H9 (cell line): Measurements from ENCODE around the gene STK11. TPM values are rescaled to one million over a fixed set of nuclear protein-coding genes. Genes with fewer than 3 reads are reported as not detected.

ENCODE experiments used
- DNase-seq: peaks from one replicate; pipeline ENCODE4 v3.0.0-alpha.2; 2017
- H2AFZ ChIP-seq: one replicate; pipeline ENCODE4 v1.6.1; 2013; ENCODE audit warnings: mild to moderate bottlenecking, low read length, control low read depth, moderate library complexity
- H2AK5ac ChIP-seq: 2 replicates; pipeline ENCODE4 v1.6.1; 2013; ENCODE audit warnings: low read length, control low read depth, mixed read lengths; ENCODE audit not compliant: insufficient read length
- H2BK120ac ChIP-seq: one replicate; pipeline ENCODE4 v1.6.1; 2013; ENCODE audit warnings: low read depth, mild to moderate bottlenecking, low read length, control low read depth, inconsistent platforms; ENCODE audit not compliant: poor library complexity, severe bottlenecking
- H2BK12ac ChIP-seq: 2 replicates; pipeline ENCODE4 v1.6.1; 2013; ENCODE audit warnings: low read length, control low read depth, mixed read lengths, low read depth; ENCODE audit not compliant: insufficient read length
- H2BK15ac ChIP-seq: 2 replicates; pipeline ENCODE4 v1.6.1; 2013; ENCODE audit warnings: low read depth, low read length, control low read depth
- H2BK20ac ChIP-seq: one replicate; pipeline ENCODE4 v1.6.1; 2013; ENCODE audit warnings: low read depth, mild to moderate bottlenecking, low read length, control low read depth, inconsistent platforms; ENCODE audit not compliant: poor library complexity, severe bottlenecking
- H2BK5ac ChIP-seq: 2 replicates; pipeline ENCODE4 v1.6.1; 2013; ENCODE audit warnings: low read length, control low read depth, mixed read lengths; ENCODE audit not compliant: insufficient read length
- H3K14ac ChIP-seq: 2 replicates; pipeline ENCODE4 v1.6.1; 2013; ENCODE audit warnings: low read length, control low read depth; ENCODE audit not compliant: insufficient read depth
- H3K18ac ChIP-seq: 2 replicates; pipeline ENCODE4 v1.6.1; 2013; ENCODE audit warnings: low read depth, mild to moderate bottlenecking, mixed read lengths, low read length, control low read depth; ENCODE audit not compliant: insufficient read length
- H3K23ac ChIP-seq: 2 replicates; pipeline ENCODE4 v1.6.1; 2013; ENCODE audit warnings: low read length, control low read depth, mixed read lengths, low read depth; ENCODE audit not compliant: insufficient read length
- H3K23me2 ChIP-seq: 2 replicates; pipeline ENCODE4 v1.6.1; 2013; ENCODE audit warnings: low read depth, mild to moderate bottlenecking, mixed read lengths, low read length, control low read depth; ENCODE audit not compliant: insufficient read length, poor library complexity, severe bottlenecking
- H3K27ac ChIP-seq: 2 replicates; pipeline ENCODE4 v1.5.1; 2013; ENCODE audit warnings: low read length, control low read depth, mixed read lengths, low read depth; ENCODE audit not compliant: insufficient read length
- H3K27me3 ChIP-seq: 2 replicates; pipeline ENCODE4 v1.6.1; 2013; ENCODE audit warnings: low read length, control low read depth, inconsistent platforms; ENCODE audit not compliant: insufficient read depth
- H3K4ac ChIP-seq: 2 replicates; pipeline ENCODE4 v1.6.1; 2013; ENCODE audit warnings: low read depth, mild to moderate bottlenecking, control low read depth, inconsistent platforms, low read length, moderate library complexity
- H3K4me1 ChIP-seq: 2 replicates; pipeline ENCODE4 v1.6.1; 2013; ENCODE audit warnings: low read length, control low read depth, inconsistent platforms; ENCODE audit not compliant: insufficient read depth
- H3K4me2 ChIP-seq: 2 replicates; pipeline ENCODE4 v1.6.1; 2013; ENCODE audit warnings: low read length, control low read depth, mixed read lengths; ENCODE audit not compliant: insufficient read length, insufficient read depth
- H3K56ac ChIP-seq: 2 replicates; pipeline ENCODE4 v1.6.1; 2013; ENCODE audit warnings: low read depth, mild to moderate bottlenecking, mixed read lengths, low read length, control low read depth; ENCODE audit not compliant: insufficient read length
- H3K79me1 ChIP-seq: 2 replicates; pipeline ENCODE4 v1.6.1; 2013; ENCODE audit warnings: low read depth, mild to moderate bottlenecking, moderate library complexity, low read length, control low read depth, inconsistent platforms; ENCODE audit not compliant: insufficient read depth, poor library complexity, severe bottlenecking
- H3K79me2 ChIP-seq: 2 replicates; pipeline ENCODE4 v1.6.1; 2013; ENCODE audit warnings: low read length, control low read depth, inconsistent platforms; ENCODE audit not compliant: insufficient read depth
- H3K9ac ChIP-seq: 2 replicates; pipeline ENCODE4 v1.6.1; 2013; ENCODE audit warnings: low read length, control low read depth, mixed read lengths; ENCODE audit not compliant: insufficient read length; ENCODE audit errors: extremely low read depth
- H3K9me3 ChIP-seq: one replicate; pipeline ENCODE4 v1.6.1; 2013; ENCODE audit warnings: low read depth, low read length, inconsistent platforms; ENCODE audit not compliant: control insufficient read depth
- H3T11ph ChIP-seq: one replicate; pipeline ENCODE4 v1.6.1; 2013; ENCODE audit warnings: mild to moderate bottlenecking, low read length, control low read depth, inconsistent platforms
- H4K20me1 ChIP-seq: one replicate; pipeline ENCODE4 v1.6.1; 2013; ENCODE audit not compliant: control insufficient read depth, insufficient read length, insufficient read depth
- H4K5ac ChIP-seq: 2 replicates; pipeline ENCODE4 v1.6.1; 2013; ENCODE audit warnings: low read depth, mild to moderate bottlenecking, mixed read lengths, low read length, control low read depth; ENCODE audit not compliant: insufficient read length
- H4K8ac ChIP-seq: replicated peaks from 2 replicates; pipeline ENCODE4 v1.6.1; 2013; ENCODE audit warnings: low read length, control low read depth, mixed read lengths, low read depth; ENCODE audit not compliant: insufficient read length
- H4K91ac ChIP-seq: 2 replicates; pipeline ENCODE4 v1.6.1; 2013; ENCODE audit warnings: low read depth, mild to moderate bottlenecking, moderate library complexity, mixed read lengths, low read length, control low read depth; ENCODE audit not compliant: insufficient read length
- H3K27ac Mint-ChIP-seq, 3 experiments: 2 replicates in 2 of 3; 3 replicates in 1 of 3; pipeline ENCODE4 v1.8.0; 2020 to 2021; ENCODE audit warnings: mixed read lengths in 3 of 3, mild to moderate bottlenecking in 1 of 3, moderate library complexity in 1 of 3
- H3K27me3 Mint-ChIP-seq: 2 replicates; pipeline ENCODE4 v1.8.0; 2021; ENCODE audit warnings: low read depth, mild to moderate bottlenecking, moderate library complexity, mixed read lengths
- H3K36me3 Mint-ChIP-seq, 3 experiments: 2 replicates in 2 of 3; 3 replicates in 1 of 3; pipeline ENCODE4 v1.8.0; 2020 to 2021; ENCODE audit warnings: low read depth in 3 of 3, mixed read lengths in 3 of 3; ENCODE audit not compliant: insufficient read depth in 1 of 3
- H3K4me1 Mint-ChIP-seq, 2 experiments: 2 replicates each; pipeline ENCODE4 v1.8.0; 2020; ENCODE audit warnings: mixed read lengths in 2 of 2
- H3K4me3 Mint-ChIP-seq, 2 experiments: 2 replicates in 1 of 2; 3 replicates in 1 of 2; pipeline ENCODE4 v1.8.0; 2020 to 2021; ENCODE audit warnings: mild to moderate bottlenecking in 2 of 2, mixed read lengths in 2 of 2, moderate library complexity in 1 of 2
- H3K9me3 Mint-ChIP-seq, 2 experiments: 2 replicates in 1 of 2; 3 replicates in 1 of 2; pipeline ENCODE4 v1.8.0; 2020; ENCODE audit warnings: mild to moderate bottlenecking in 2 of 2, mixed read lengths in 2 of 2, moderate library complexity in 1 of 2
- CTCF ChIP-seq: fragments of 200-600 bp; sonication (generic); conservative IDR thresholded peaks from 3 replicates; pipeline ENCODE4 v1.8.0; 2021; ENCODE audit warnings: antibody characterized with exemption, mild to moderate bottlenecking
- WGBS: extraction: QIAGEN DNeasy Blood & Tissue Kit; methylation state at CpG from one replicate; pipeline ENCODE4 v1.1.7; 2013; ENCODE audit warnings: missing lambda C conversion rate, low lambda C conversion rate, mixed read lengths; ENCODE audit not compliant: insufficient read length; ENCODE audit errors: extremely low coverage; 5-methylcytosine and 5-hydroxymethylcytosine counted together
- total RNA-seq: library from RNA; stranded (reverse); gene quantifications from 2 replicates; pipeline ENCODE4 v1.2.1, GENCODE V29; 2021

Gene STK11
- total RNA-seq, 1 experiment from 2014 or later, result 74.3 TPM

- H2BK15ac ChIP-seq, result no peak overlapping the region
- H3K4ac ChIP-seq, result no peak overlapping the region
- no peak overlapping the region for H4K91ac ChIP-seq
- H3K27ac ChIP-seq, result no peak overlapping the region
- H3T11ph ChIP-seq, result no peak overlapping the region
- no peaks in the 10 kb centered on the region for H3K27me3 ChIP-seq
- H3K36me3 Mint-ChIP-seq, result peaks cover 36 to 49% (median 46%) of the 10 kb centered on the region in 3 experiments
- peaks cover 19% of the 10 kb centered on the region for H3K23me2 ChIP-seq
- no peak overlapping the region for H2BK5ac ChIP-seq
- no peaks in the 10 kb centered on the region; the same call in 1 of the 2 replicates for H3K4me1 ChIP-seq
- no peak overlapping the region for H2BK12ac ChIP-seq
- TF ChIP-seq CTCF, result no peak
- no peak overlapping the region for H3K56ac ChIP-seq
- H3K9me3 ChIP-seq, result no peaks in the 10 kb centered on the region
- H3K9ac ChIP-seq, result no peak overlapping the region
- peak overlapping the region; percentile 70 to 99 (median 95); a peak in 5 of 7 replicates for H3K27ac Mint-ChIP-seq
- no peak overlapping the region for H3K4me2 ChIP-seq
- H3K18ac ChIP-seq, result no peak overlapping the region
- H3K14ac ChIP-seq, result no peak overlapping the region
- WGBS, result no CpG with 5 or more reads among the region's 26 CpGs
- H2BK20ac ChIP-seq, result no peak overlapping the region
- H3K9me3 Mint-ChIP-seq, result no peaks in the 10 kb centered on the region
- no peak overlapping the region for H2AFZ ChIP-seq
- H3K27me3 Mint-ChIP-seq, result peaks cover 13% of the 10 kb centered on the region
- H3K4me3 Mint-ChIP-seq, result peak overlapping the region; percentile 85 to 90
- no peaks in the 10 kb centered on the region for H4K20me1 ChIP-seq
- H2AK5ac ChIP-seq, result no peak overlapping the region
- peaks cover 47 to 57% of the 10 kb centered on the region in 2 experiments for H3K4me1 Mint-ChIP-seq
- H4K5ac ChIP-seq, result no peak overlapping the region
- DNase-seq, result no peak
- no peak overlapping the region for H3K23ac ChIP-seq
- H3K79me1 ChIP-seq, result peaks cover 9% of the 10 kb centered on the region
- H3K79me2 ChIP-seq, result peaks cover 4% of the 10 kb centered on the region; the same call in 1 of the 2 replicates
- H2BK120ac ChIP-seq, result no peak overlapping the region
- no peak overlapping the region for H4K8ac ChIP-seq
These were observed 65.4 kb downstream of the STK11 start for GRCh38 chr19:1270854-1271527.
